Measurements from ENCODE around the gene AMT. TPM values are rescaled to one million over a fixed set of nuclear protein-coding genes. Genes with fewer than 3 reads are reported as not detected.

Gene AMT, protein sequence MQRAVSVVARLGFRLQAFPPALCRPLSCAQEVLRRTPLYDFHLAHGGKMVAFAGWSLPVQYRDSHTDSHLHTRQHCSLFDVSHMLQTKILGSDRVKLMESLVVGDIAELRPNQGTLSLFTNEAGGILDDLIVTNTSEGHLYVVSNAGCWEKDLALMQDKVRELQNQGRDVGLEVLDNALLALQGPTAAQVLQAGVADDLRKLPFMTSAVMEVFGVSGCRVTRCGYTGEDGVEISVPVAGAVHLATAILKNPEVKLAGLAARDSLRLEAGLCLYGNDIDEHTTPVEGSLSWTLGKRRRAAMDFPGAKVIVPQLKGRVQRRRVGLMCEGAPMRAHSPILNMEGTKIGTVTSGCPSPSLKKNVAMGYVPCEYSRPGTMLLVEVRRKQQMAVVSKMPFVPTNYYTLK
- 0.85 and 1.5 TPM in 2 replicates for total RNA-seq (2014; rRNA removed; shearing (Covaris generic))

DNA sequence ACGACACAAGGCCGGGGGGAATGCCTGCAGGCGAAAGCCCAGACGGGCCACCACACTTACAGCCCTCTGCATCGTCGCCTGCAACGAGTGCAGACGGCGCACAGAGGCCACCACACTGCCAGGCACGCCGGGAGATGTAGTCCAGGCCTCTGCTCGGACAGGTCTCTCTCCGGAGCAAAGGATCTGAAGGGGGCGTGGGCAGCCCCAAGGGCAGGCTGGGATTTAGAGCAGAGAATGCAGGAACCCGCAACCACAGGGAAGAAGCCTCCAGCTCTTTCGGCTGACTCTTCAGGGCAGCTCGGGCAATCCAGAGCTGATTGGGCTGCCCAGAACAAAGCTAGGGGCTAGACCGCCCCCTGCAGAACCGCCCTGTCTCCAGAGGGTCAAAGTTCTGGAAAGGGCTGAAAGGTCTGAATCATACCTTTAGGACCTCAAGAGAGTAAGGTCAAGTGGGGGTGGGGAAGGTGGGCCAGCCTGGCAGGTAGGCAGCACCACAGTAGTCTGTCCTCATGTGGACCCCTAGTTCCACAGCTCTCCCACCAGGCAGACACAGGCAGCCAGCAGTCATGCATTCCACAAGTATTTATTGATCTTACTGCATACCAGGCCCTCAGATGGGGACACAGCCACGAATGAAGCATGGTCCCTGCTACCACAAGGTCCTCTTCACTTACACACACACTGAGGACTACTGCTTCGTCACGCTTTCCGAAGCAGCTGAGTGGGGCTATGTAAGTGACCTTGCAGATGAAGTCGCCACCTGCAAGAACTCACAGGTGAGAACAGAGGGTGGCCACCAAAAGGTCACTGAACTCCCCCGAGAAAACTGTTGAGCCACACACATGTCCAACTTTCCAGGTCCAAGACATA lies at the start of gene AMT:
Gene AMT (minus strand): TSS at position 95 of the 870 bp plus-strand sequence. CDS start 23 bp downstream, at position 72.
- Histone ChIP-seq H3K27ac (0 out of 2 replicates have a peak within 1 kb of the TSS, but pooled peaks have one; percentile 9), H3K27me3 (replicated peaks) (no peaks in the 10 kb centered on the region), H3K4me1 (replicated peaks) (peaks cover 16% of the 10 kb centered on the region), H3K36me3 (peaks cover 14% of the 10 kb centered on the region), H3K4me3 (no peak within 1 kb of the TSS), H3K9me3 (replicated peaks) (no peaks in the 10 kb centered on the region)
- DNase-seq (ENCODE audit: low read depth in 1 of 2, low spot score in 2 of 2): no peak

DNA sequence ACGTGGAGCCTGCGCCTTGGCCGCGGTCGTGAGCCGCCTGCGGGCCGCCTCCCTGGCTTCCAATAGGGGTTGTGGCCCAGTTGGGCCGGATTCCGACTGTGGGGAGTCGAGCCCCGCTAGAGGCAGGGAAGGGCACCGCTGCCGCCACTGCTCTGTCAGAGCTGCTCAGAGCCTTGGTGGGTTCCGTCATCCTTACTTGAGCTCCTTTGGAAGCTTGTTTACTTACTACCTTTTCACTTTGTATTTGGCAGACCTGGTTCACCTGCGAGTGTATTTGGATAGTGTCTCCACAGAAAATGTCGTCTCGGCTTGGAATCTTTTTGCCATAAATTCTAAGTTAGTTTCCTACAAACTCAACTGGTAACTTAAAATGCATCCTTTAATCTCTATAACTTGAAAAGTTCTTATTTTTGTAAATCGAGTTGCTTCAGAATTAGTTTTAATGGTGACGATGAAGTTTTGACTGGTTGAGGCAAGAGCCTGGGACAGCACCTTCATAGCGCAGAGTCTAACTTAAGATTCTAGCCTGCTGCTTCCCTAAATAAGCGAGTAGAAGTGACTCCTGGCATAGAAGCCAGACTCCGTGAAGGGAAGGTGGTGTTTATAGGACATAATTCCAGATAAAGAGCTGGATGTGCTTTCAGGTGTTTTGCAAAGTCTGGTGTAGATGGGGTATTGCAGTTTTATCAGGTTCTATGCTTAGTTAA lies 48.6 kb upstream of the AMT start:
- Histone ChIP-seq H3K27me3 (replicated peaks) (no peaks in the 10 kb centered on the region), H3K4me3 (peak overlapping the region; percentile 96), H3K4me1 (replicated peaks) (peaks cover 24% of the 10 kb centered on the region), H3K27ac (peak overlapping the region; percentile 63), H3K36me3 (peaks cover 5% of the 10 kb centered on the region; the same call in 1 of the 2 replicates), H3K9me3 (replicated peaks) (0 out of 2 replicates have a peak, but pooled peaks cover 2% of the 10 kb centered on the region)
- DNase-seq (ENCODE audit: low read depth in 1 of 2, low spot score in 2 of 2): peak in 1 of 2 experiments; percentile 46

DNA sequence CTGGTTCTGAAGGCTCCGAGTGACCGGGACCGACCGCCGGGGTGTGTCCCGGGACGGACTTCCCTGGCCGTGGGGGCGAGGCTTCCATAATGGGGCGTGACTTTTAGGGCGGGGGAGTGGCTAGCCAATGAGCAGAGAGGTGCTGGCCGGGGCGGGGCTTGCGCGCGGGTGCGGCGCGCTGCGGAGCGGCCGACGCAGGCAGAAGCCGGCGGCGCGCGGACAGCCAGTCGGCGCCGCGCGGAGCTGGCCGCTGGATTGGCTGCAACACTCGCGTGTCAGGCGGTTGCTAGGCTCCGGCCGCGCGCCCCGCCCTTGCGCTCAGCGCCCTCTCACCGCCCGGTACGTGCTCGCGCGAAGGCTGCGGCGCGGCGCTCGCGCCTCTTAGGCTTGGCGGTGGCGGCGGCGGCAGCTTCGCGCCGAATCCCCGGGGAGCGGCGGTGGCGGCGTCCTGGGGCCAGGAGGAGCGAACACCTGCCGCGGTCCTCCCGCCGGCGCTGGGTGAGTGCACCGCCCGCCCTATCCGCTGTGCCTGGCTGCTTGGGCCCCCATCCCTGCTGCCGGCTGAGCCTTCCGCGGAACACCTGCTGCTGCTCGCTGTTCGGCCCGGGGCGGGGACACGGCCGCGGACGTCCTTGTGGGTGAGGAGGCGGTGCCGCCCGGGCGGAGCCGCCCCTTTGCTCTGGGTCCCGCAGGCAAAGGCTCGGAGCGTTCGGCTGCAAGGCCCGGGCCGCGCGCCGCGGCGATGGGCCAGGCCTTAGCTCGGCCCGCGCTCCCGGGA lies 47.9 kb upstream of the AMT start, which contains the start of gene DAG1:
Gene DAG1 (plus strand): TSS at position 332 of the 778 bp plus-strand sequence. CDS start 40,268 bp downstream, outside the sequence.
- peaks cover 31% of the 10 kb centered on the region for H3K4me1 ChIP-seq (replicated peaks)
- peak; percentile 90 to 96 for DNase-seq (ENCODE audit: low read depth in 1 of 2, low spot score in 2 of 2)
- H3K9me3 ChIP-seq (replicated peaks): 0 out of 2 replicates have a peak, but pooled peaks cover 2% of the 10 kb centered on the region
- H3K27ac ChIP-seq: peak within 1 kb of the TSS; percentile 84
- H3K27me3 ChIP-seq (replicated peaks): no peaks in the 10 kb centered on the region
- peaks cover 5% of the 10 kb centered on the region; the same call in 1 of the 2 replicates for H3K36me3 ChIP-seq
- peak within 1 kb of the TSS; percentile 96 for H3K4me3 ChIP-seq

DNA sequence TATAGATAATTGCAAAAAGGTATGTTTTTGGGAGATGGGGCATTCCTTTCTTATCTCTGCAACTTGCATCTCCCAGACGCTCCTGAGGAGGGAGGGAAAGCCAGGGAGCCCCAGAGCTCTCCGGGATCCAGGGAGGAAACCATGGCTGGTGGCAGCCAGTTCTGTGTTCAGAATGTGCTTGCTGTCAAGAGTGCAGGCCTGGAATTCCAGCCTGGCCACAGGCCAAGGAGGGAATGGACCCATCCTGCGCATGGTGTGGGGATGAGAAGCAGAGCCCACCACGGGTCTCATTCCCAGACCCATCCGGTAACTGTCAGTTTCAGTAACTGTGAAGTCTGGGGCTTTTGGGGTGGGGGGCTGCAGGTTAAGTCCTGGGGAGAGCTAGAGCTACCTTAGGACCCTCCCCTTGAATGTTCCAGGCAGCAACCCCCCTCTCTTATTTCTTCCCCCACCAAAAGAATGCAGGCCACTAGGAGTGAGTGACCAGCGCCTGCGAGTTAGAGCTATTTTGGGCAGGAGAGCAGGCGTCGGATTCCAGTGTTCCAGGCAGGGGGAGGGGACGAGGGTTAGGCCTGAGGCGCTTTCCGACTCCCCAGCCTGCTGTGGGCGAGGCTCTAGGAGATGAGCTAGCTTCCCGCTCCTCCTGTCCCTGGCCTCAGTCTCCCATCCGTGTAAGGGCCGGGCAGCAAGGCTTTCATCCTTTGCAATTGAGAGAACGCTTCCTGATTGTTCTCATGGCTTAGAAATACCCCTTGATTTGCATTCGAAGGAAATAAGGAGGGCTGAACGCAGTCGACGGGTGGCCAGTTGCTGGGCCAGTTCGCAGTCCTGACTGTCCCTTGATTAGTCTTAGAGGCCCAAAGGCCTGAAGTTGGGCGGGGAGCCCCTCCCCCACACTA lies 47.0 kb upstream of the AMT start:
- Histone ChIP-seq H3K4me3 (peak overlapping the region; percentile 96), H3K36me3 (peaks cover 5% of the 10 kb centered on the region; the same call in 1 of the 2 replicates), H3K9me3 (replicated peaks) (0 out of 2 replicates have a peak, but pooled peaks cover 2% of the 10 kb centered on the region), H3K4me1 (replicated peaks) (peaks cover 33% of the 10 kb centered on the region), H3K27ac (peak overlapping the region; percentile 84), H3K27me3 (replicated peaks) (no peaks in the 10 kb centered on the region)
- DNase-seq (ENCODE audit: low read depth in 1 of 2, low spot score in 2 of 2): peak; percentile 86 to 87

DNA sequence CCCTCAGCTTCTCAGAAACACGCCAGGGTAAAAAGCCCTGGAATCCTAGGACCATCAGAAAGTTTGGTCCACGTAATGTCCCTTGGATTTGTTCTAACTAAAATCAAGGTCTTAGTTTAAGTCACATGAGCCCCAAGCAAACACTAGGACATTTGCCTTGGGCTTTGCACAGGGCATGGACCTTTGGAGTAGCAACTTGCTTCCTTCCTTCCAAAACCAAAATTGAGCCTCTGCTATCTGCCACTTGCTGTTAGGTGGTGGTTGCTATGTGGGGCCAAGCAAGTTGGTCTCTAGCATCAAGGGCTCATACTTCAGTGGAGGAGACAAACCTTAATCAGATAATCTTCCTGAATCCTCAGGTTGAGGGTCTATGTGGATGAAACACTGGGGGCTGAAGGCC lies 43.8 kb upstream of the AMT start:
- Histone ChIP-seq H3K4me1 (replicated peaks) (peaks cover 45% of the 10 kb centered on the region), H3K4me3 (no peak overlapping the region), H3K27ac (no peak overlapping the region)

DNA sequence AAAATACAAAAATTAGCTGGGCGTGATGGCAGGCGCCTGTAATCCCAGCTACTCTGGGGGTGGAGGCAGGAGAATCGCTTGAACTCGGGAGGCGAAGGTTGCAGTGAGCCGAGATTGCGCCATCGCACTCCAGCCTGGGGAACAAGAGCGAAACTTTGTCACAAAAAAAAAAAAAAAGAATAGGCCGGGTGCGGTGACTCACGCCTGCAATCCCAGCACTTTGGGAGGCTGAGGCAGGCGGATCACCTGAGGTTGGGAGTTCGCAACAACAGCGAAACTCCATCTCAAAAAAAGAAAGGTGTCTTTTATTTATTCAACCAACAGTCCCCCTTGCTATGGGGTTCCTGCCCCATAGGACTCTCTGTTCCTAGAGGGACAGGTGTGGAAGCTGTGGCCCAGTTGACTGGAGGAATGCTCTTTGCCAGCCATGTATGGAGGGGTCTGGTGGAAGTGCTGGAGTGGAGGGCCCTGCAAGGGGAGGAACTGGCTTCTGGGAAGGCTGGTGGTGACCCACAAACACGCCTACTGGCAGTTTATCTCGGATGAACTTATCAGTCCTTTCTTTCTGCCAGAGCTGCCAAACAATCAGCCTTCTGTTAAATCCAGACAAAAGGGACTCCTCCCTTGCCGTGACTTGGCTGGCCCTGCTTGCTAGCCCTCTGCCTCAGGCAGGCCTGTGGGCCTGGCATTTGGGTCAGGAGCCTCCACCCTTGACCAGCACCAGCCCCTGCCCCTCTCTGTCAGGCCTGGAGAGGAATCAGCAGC lies 43.2 kb upstream of the AMT start:
- peaks cover 4% of the 10 kb centered on the region; the same call in 1 of the 2 replicates for H3K36me3 ChIP-seq
- DNase-seq (ENCODE audit: low read depth in 1 of 2, low spot score in 2 of 2): no peak
- 0 out of 2 replicates have a peak, but pooled peaks cover 2% of the 10 kb centered on the region for H3K9me3 ChIP-seq (replicated peaks)
- H3K27ac ChIP-seq: 0 out of 2 replicates have a peak overlapping the region, but pooled peaks have one; percentile 40
- H3K4me1 ChIP-seq (replicated peaks): peaks cover 47% of the 10 kb centered on the region
- H3K4me3 ChIP-seq: no peak overlapping the region
- H3K27me3 ChIP-seq (replicated peaks): no peaks in the 10 kb centered on the region

More for the DNA sequence above, 43.8 kb upstream of the AMT start:
- DNase-seq (ENCODE audit: low read depth in 1 of 2, low spot score in 2 of 2): no peak
- peaks cover 5% of the 10 kb centered on the region; the same call in 1 of the 2 replicates for H3K36me3 ChIP-seq
- H3K9me3 ChIP-seq (replicated peaks): 0 out of 2 replicates have a peak, but pooled peaks cover 2% of the 10 kb centered on the region
- no peaks in the 10 kb centered on the region for H3K27me3 ChIP-seq (replicated peaks)

DNA sequence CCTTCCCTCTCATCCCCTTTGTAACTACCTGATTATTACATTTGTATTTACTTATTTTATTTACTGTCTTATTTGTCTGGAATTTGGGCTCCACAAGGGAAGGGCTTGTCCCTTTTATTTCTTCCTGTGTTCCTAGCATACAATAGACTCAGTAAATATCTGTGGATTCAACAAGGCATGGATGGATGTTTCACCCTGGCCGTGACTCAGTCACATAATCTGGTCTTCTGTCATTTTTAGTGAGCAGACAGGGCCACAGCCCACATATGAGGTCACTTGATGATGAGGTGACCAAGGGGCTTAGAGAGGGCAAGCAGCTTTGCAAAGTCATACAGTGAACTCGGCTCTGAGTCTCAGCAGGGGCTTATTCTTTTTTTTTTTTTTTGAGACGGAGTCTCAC lies 39.9 kb upstream of the AMT start:
- Histone ChIP-seq H3K27ac (peak overlapping the region; percentile 71), H3K4me3 (no peak overlapping the region), H3K4me1 (replicated peaks) (peaks cover 32% of the 10 kb centered on the region), H3K27me3 (replicated peaks) (no peaks in the 10 kb centered on the region), H3K36me3 (no peaks in the 10 kb centered on the region), H3K9me3 (replicated peaks) (no peaks in the 10 kb centered on the region)
- peak; percentile 71 for DNase-seq (ENCODE audit: low read depth in 1 of 2, low spot score in 2 of 2)

DNA sequence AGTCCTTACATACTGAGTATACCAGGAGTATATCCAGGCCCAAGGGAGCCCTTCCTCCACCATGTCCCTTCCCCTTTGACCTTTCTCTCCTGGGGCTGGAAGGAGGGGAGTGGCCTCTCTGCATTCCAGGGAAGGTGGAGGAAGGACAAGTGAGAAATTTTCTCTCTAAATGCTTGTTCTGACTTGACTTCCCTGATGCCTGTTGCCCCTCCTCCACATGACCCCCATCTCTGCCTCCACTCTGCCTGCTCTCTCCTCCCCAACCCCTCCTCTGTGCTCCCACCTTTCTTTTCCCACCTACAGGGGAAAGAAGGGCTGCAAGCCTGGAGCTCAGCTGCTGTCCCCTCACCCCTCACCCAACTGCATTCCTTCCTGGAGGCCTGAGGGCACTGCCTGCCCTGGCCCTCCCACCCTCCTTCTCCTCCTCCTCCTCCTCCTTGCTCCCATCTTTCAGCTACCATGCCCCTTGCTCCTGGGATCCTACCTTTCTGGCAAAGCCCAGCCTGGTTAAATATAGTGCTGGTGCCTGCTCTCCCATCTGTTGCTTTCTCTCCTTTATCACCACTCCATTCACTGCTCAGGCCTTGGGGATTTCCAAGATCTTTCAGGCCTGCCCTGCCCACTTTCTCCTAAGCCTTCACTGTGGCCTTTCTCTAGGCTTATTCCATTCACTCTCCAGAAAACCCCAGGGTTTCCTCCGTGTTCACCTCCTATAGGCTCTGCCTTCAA lies 39.3 kb upstream of the AMT start:
- Histone ChIP-seq H3K36me3 (no peaks in the 10 kb centered on the region), H3K4me1 (replicated peaks) (peaks cover 32% of the 10 kb centered on the region), H3K4me3 (no peak overlapping the region), H3K27me3 (replicated peaks) (no peaks in the 10 kb centered on the region), H3K27ac (peak overlapping the region; percentile 71), H3K9me3 (replicated peaks) (no peaks in the 10 kb centered on the region)
- DNase-seq (ENCODE audit: low read depth in 1 of 2, low spot score in 2 of 2): no peak

DNA sequence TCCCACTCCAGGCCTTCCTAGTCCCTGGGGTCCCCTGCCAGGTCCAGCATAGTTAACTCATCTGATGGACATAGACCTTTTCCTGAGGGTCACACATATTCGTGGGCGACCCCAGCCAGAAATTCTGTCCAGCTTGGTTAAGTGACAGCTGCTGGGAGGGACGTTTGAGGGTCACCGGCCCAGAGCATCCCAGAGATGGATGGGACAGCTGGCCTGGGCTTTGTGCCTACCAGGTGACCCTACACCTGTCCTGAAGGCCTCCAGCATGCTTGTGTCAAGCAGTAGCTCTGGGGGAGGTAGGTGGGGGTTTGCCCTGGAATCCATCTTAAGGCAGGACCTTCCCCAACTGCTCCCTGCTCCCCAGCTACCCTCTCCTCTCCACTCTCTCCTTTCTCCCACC lies 38.7 kb upstream of the AMT start:
- Histone ChIP-seq H3K36me3 (no peaks in the 10 kb centered on the region), H3K27ac (peak overlapping the region; percentile 71; the same call in 1 of the 2 replicates), H3K4me1 (replicated peaks) (peaks cover 37% of the 10 kb centered on the region), H3K4me3 (no peak overlapping the region), H3K9me3 (replicated peaks) (no peaks in the 10 kb centered on the region), H3K27me3 (replicated peaks) (no peaks in the 10 kb centered on the region)
- no peak for DNase-seq (ENCODE audit: low read depth in 1 of 2, low spot score in 2 of 2)

DNA sequence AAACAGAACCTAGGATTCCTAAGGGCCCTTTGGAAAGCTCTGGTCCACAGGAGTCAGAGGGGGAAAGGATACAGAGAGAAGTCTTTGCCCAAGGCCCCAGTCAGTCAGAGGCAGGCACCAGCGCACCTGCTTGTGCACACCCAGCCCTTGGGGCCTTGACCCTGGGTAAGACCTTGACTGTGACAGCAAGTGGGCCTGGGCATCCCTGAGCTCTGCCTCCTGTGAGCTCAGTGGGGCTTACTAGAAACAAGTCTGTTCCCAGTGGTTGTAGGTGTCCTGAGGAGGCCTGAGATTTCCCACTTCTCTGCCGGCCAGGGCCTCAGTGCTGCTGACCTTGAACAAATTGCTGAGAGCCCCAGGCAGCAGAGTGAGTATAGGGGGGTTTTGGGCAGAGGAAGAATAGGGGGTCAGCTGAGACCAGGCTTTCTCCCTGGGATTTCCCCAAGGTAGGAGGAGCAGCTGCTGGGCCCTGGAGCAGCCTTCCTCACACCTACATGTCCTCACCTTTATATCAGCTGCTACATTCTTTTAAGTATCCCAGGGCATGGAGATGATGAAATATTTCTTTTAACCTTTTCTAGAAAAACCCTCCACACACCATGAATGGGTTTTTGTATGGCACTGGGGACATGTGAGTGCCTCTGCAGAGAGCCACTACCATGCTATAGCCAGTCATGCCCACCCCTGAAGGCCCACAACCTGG lies 38.1 kb upstream of the AMT start:
- no peak overlapping the region for H3K4me3 ChIP-seq
- H3K36me3 ChIP-seq: no peaks in the 10 kb centered on the region
- DNase-seq (ENCODE audit: low read depth in 1 of 2, low spot score in 2 of 2): no peak
- H3K4me1 ChIP-seq (replicated peaks): peaks cover 31% of the 10 kb centered on the region
- H3K27ac ChIP-seq: no peak overlapping the region
- H3K27me3 ChIP-seq (replicated peaks): no peaks in the 10 kb centered on the region
- no peaks in the 10 kb centered on the region for H3K9me3 ChIP-seq (replicated peaks)
